Measurements from ENCODE around the gene ARHGAP23. TPM values are rescaled to one million over a fixed set of nuclear protein-coding genes. Genes with fewer than 3 reads are reported as not detected.

The ARHGAP23 gene
- total and polyA plus RNA-seq, 10 of the 15 experiments (the other 5 are each of a cell fraction or from before 2014, with no cell fraction given): 0.23 to 5.8 (median 2.1) TPM

- CTCF ChIA-PET: interaction anchor here (1.1 to 3.0 kb wide), 7 partner anchors 9 to 240 kb away, joined by 3 to 10 read pairs (median 6); no protein-coding TSS in a partner anchor
- Histone ChIP-seq H3K27ac (ENCODE audit: control insufficient read depth, insufficient read depth) (no peak overlapping the region), H4K20me1 (ENCODE audit: control insufficient read depth, insufficient read depth) (no peaks in the 10 kb centered on the region), H3K9me3 (replicated peaks; ENCODE audit: control insufficient read depth, insufficient read depth, low read length) (no peaks in the 10 kb centered on the region), H3K9ac (ENCODE audit: control insufficient read depth, insufficient read depth, low read length) (no peak overlapping the region), H3K36me3 (ENCODE audit: control insufficient read depth in 2 of 2, insufficient read depth in 2 of 2, low read length in 1 of 2) (no peaks in the 10 kb centered on the region), H3K27me3 (replicated peaks in 1 of 2; ENCODE audit: control insufficient read depth in 2 of 2, insufficient read depth in 2 of 2, low read length in 1 of 2) (no peaks in the 10 kb centered on the region), H3K4me3 (no peak overlapping the region), H3K4me1 (ENCODE audit: control insufficient read depth, insufficient read depth, low read length) (peaks cover 4% of the 10 kb centered on the region), H3K4me2 (ENCODE audit: control insufficient read depth, insufficient read depth) (no peak overlapping the region), H2AFZ (ENCODE audit: control insufficient read depth, low read depth, low read length) (no peak overlapping the region), H3K79me2 (ENCODE audit: control insufficient read depth, insufficient read depth, low read length) (no peaks in the 10 kb centered on the region)
- DNase-seq (ENCODE audit: low read depth, low spot score) (no peak), FAIRE-seq (no peak), ATAC-seq (no peak)
- SMC1A ChIA-PET (ENCODE audit: uncharacterized antibody, unreplicated experiment): interaction anchor here (0.9 kb wide), 1 partner anchor 61 kb away, joined by 3 read pairs; no protein-coding TSS in a partner anchor
- RAD21 ChIA-PET (ENCODE audit: unreplicated experiment): interaction anchor here (0.7 to 1.5 kb wide), 3 partner anchors 39 to 242 kb away, joined by 3 to 7 read pairs (median 3); no protein-coding TSS in a partner anchor
- intact Hi-C loops (cut with micrococcal nuclease; ENCODE audit: unreplicated experiment): loop anchor here (10.0 kb wide), 1 partner anchor 158 kb away; no protein-coding TSS in a partner anchor
- no TSS peak for BruUV-seq (replicated peaks)
- in situ Hi-C loops (cut with MboI): no loop called here
- POLR2A ChIA-PET: interaction anchor here (0.5 to 1.1 kb wide), 3 partner anchors 47 to 774 kb away, joined by 3 to 5 read pairs (median 4); partner anchors contain the start of gene RPL19
- TF ChIP-seq HDAC2 (IDR thresholded peaks at IDR 0.05) (no peak), SMC3 (IDR thresholded peaks at IDR 0.05; ENCODE audit: borderline replicate concordance, low read length) (no peak), CEBPB (IDR thresholded peaks at IDR 0.05; ENCODE audit: borderline replicate concordance in 1 of 2, low read depth in 2 of 2, low read length in 2 of 2) (no peak), NR2C2 (IDR thresholded peaks at IDR 0.05; ENCODE audit: borderline replicate concordance, control insufficient read depth, insufficient read length, low read depth) (no peak), SMARCA5 (IDR thresholded peaks at IDR 0.05) (no peak), ZNF217 (IDR thresholded peaks at IDR 0.05) (no peak), SKIL (IDR thresholded peaks at IDR 0.05; ENCODE audit: low read depth, poor library complexity, severe bottlenecking) (no peak), PML (IDR thresholded peaks at IDR 0.05; ENCODE audit: low read length) (no peak), JUND (IDR thresholded peaks at IDR 0.05; ENCODE audit: low read depth, low read length) (no peak), HDGF (IDR thresholded peaks at IDR 0.05) (no peak), TCF7 (IDR thresholded peaks at IDR 0.05; ENCODE audit: borderline replicate concordance) (no peak), CEBPZ (IDR thresholded peaks at IDR 0.05; ENCODE audit: low read depth, low read length) (no peak), GATAD2B (conservative IDR thresholded peaks at IDR 0.05; ENCODE audit: low read depth) (no peak), SP1 (IDR thresholded peaks at IDR 0.05; ENCODE audit: low read depth, low read length) (no peak), ATF7 (IDR thresholded peaks at IDR 0.05; ENCODE audit: low read depth) (no peak), YY1 (IDR thresholded peaks at IDR 0.05; ENCODE audit: low read depth, low read length) (no peak), WRNIP1 (IDR thresholded peaks at IDR 0.05; ENCODE audit: borderline replicate concordance, low read depth, low read length) (no peak), SREBF1 (IDR thresholded peaks at IDR 0.05; ENCODE audit: low read length) (no peak), NFIC (IDR thresholded peaks at IDR 0.05; ENCODE audit: low read depth, low read length) (no peak)
These were observed 1.8 kb upstream of the ARHGAP23 start for GRCh38 chr17:38426441-38426840.
